HepG2 (cell line): ENCODE results near the gene POC1A. TPM values are rescaled to one million over a fixed set of nuclear protein-coding genes. Genes with fewer than 3 reads are reported as not detected.

Source experiments
- ATAC-seq: fragments of 200-7000 bp; cut with Tn5 transposase; 3 replicates; pipeline ENCODE4 v1.9.1; 2020; ENCODE audit warnings: mild to moderate bottlenecking, moderate library complexity
- BruUV-seq: library from RNA; stranded (reverse); fragments of 400-500 nt; replicated peaks from 2 replicates; lab custom pipeline; 2021; lab: Mats Ljungman, UMichigan
- CTCF ChIA-PET: fragments of 300-600 bp; formaldehyde crosslinking; extraction: SDS; loops from one replicate; lab custom pipeline; 2021; ENCODE audit warnings: low total read pairs, inconsistent platforms, low intra/inter-chr PET ratio; lab: Yijun Ruan, JAX
- POLR2A ChIA-PET: fragments of 350-600 bp; sonication (Branson Sonifier 250); formaldehyde crosslinking; loops from one replicate; lab custom pipeline; 2020; ENCODE audit warnings: antibody characterized with exemption, inconsistent platforms; lab: Yijun Ruan, JAX
- DNase-seq: peaks from one replicate; pipeline ENCODE4 v3.0.0-alpha.2; 2015; ENCODE audit warnings: low spot score
- FAIRE-seq: peaks from 3 replicates; lab custom pipeline; 2011; peaks lifted over from hg19 to GRCh38; lab: Jason Lieb, UNC
- H2AFZ ChIP-seq: one replicate; pipeline ENCODE4 v1.6.1; 2011; ENCODE audit warnings: low read length, inconsistent platforms
- H3K27ac ChIP-seq: fragments of 300-600 bp; 3 replicates; pipeline ENCODE4 v1.8.0; 2011; ENCODE audit warnings: mixed run types, mild to moderate bottlenecking, mixed read lengths, low read length, inconsistent platforms; ENCODE audit not compliant: insufficient read depth; ENCODE audit errors: extremely low read length
- H3K27me3 ChIP-seq, 2 experiments: fragments of 200-600 bp in 1 of 2; 2 replicates in 1 of 2; 3 replicates in 1 of 2; pipeline versions ENCODE4 v1.6.0 to v1.8.0; 2011; ENCODE audit warnings: low read length in 2 of 2, mild to moderate bottlenecking in 2 of 2, moderate library complexity in 2 of 2, inconsistent platforms in 1 of 2; ENCODE audit not compliant: insufficient read depth in 2 of 2, control insufficient read depth in 1 of 2
- H3K36me3 ChIP-seq, 2 experiments: fragments of 200-600 bp in 1 of 2; replicated peaks in 1 of 2; 2 replicates in 1 of 2; 3 replicates in 1 of 2; pipeline versions ENCODE4 v1.5.1 to v1.8.0; 2011; ENCODE audit warnings: low read length in 2 of 2, inconsistent platforms in 1 of 2; ENCODE audit not compliant: insufficient read depth in 2 of 2, control insufficient read depth in 1 of 2
- H3K4me1 ChIP-seq: 2 replicates; pipeline ENCODE4 v1.5.1; 2012; ENCODE audit warnings: low read length, inconsistent platforms; ENCODE audit not compliant: insufficient read depth
- H3K4me2 ChIP-seq: 2 replicates; pipeline ENCODE4 v1.6.0; 2011; ENCODE audit warnings: low read depth, low read length, inconsistent platforms
- H3K4me3 ChIP-seq, 3 experiments: fragments of 200-600 bp in 1 of 3; sonication (generic), shearing (Covaris generic) in 1 of 3; replicated peaks in 1 of 3; 2 replicates each; pipeline ENCODE4 v1.5.1; 2011 to 2016; ENCODE audit warnings: low read length in 3 of 3, inconsistent platforms in 2 of 3, low read depth in 2 of 3, mild to moderate bottlenecking in 2 of 3, control low read depth in 1 of 3, mixed read lengths in 1 of 3; ENCODE audit not compliant: insufficient read depth in 1 of 3
- H3K79me2 ChIP-seq: one replicate; pipeline ENCODE4 v1.6.1; 2011; ENCODE audit warnings: low read length, inconsistent platforms; ENCODE audit not compliant: insufficient read depth
- H3K9ac ChIP-seq: 2 replicates; pipeline ENCODE4 v1.6.0; 2011; ENCODE audit warnings: mild to moderate bottlenecking, low read depth, low read length, inconsistent platforms; ENCODE audit not compliant: insufficient read depth
- H3K9me3 ChIP-seq: 2 replicates; pipeline ENCODE4 v1.5.1; 2012; ENCODE audit warnings: mild to moderate bottlenecking, low read length
- H4K20me1 ChIP-seq: 2 replicates; pipeline ENCODE4 v1.6.0; 2011; ENCODE audit warnings: inconsistent platforms, mild to moderate bottlenecking, low read length, moderate library complexity; ENCODE audit not compliant: insufficient read depth
- NR2F1 ChIP-seq, 2 experiments: fragments of 450-650 bp in 1 of 2; formaldehyde crosslinking in 1 of 2; IDR thresholded peaks; 2 replicates each; pipeline versions ENCODE4 v1.5.0 to v1.6.1; 2016 to 2020; ENCODE audit warnings: mild to moderate bottlenecking in 1 of 2, missing compliant biosample characterization in 1 of 2, missing genetic modification reagents in 1 of 2, moderate library complexity in 1 of 2
- PHF20 ChIP-seq: sonication (generic); formaldehyde crosslinking; IDR thresholded peaks from 2 replicates; pipeline ENCODE4 v1.5.0; 2020; ENCODE audit warnings: mild to moderate bottlenecking, missing genetic modification reagents
- SMAD1 ChIP-seq: sonication (generic); formaldehyde crosslinking; IDR thresholded peaks from 2 replicates; pipeline ENCODE4 v1.4.0; 2020; ENCODE audit warnings: missing genetic modification reagents, low read depth, mild to moderate bottlenecking, borderline replicate concordance
- STAG1 ChIP-seq: sonication (generic); formaldehyde crosslinking; IDR thresholded peaks from 2 replicates; pipeline ENCODE4 v1.4.0; 2020; ENCODE audit warnings: missing genetic modification reagents
- TARDBP ChIP-seq: sonication (generic); formaldehyde crosslinking; IDR thresholded peaks from 2 replicates; pipeline ENCODE4 v1.8.0; 2022; ENCODE audit warnings: mild to moderate bottlenecking, missing genetic modification reagents
- ZNF20 ChIP-seq: sonication (generic); formaldehyde crosslinking; IDR thresholded peaks from 2 replicates; pipeline ENCODE4 v1.4.0; 2020; ENCODE audit warnings: mild to moderate bottlenecking, moderate library complexity, missing genetic modification reagents
- ZNF383 ChIP-seq: sonication (generic); formaldehyde crosslinking; IDR thresholded peaks from 2 replicates; pipeline ENCODE4 v1.4.0; 2020; ENCODE audit warnings: missing genetic modification reagents, mild to moderate bottlenecking, borderline replicate concordance
- ZNF724P ChIP-seq: sonication (generic); formaldehyde crosslinking; IDR thresholded peaks from 2 replicates; pipeline ENCODE4 v1.8.0; 2022; ENCODE audit warnings: missing genetic modification reagents, borderline replicate concordance
- WGBS: methylation state at CpG from one replicate; pipeline ENCODE4 v1.1.6; 2017; ENCODE audit warnings: low lambda C conversion rate; 5-methylcytosine and 5-hydroxymethylcytosine counted together
- in situ Hi-C: cut with HindIII; loops from 2 replicates; pipeline ENCODE4 v1.10.0; 2017; ENCODE audit warnings: low pct_unique_long_range_greater_than_20kb; ENCODE audit not compliant: extremely low pct_ligation_motif_present
- intact Hi-C: fragments of 100-400 bp; cut with micrococcal nuclease; formaldehyde crosslinking; loops from one replicate; pipeline ENCODE4 v1.10.0; 2022; ENCODE audit not compliant: unreplicated experiment
- polyA plus RNA-seq, 8 experiments: library from polyadenylated mRNA; depleted of rRNA in 3 of 8; stranded (reverse) in 7 of 8; unstranded in 1 of 8; fragments of >200 nt; fragmentation: Illumina TruSeq in 4 of 8; extraction: Trizol in 4 of 8; gene quantifications; 2 replicates each; pipeline versions ENCODE4 v1.2.1 to v1.2.3, GENCODE V29; 2011 to 2016; ENCODE audit warnings: low read depth in 4 of 8, missing spikeins in 1 of 8, mixed read lengths in 1 of 8; ENCODE audit not compliant: insufficient read depth in 1 of 8
- total RNA-seq, 5 experiments: library from RNA; depleted of rRNA; stranded (reverse); fragments of >200 nt; fragmentation: Illumina TruSeq; extraction: Trizol; gene quantifications; 2 replicates each; pipeline ENCODE4 v1.2.3, GENCODE V29; 2016; ENCODE audit warnings: low read depth in 1 of 5
- TF ChIP-seq, protein P1 (sequence below): sonication (generic); formaldehyde crosslinking; IDR thresholded peaks from 2 replicates; pipeline ENCODE4 v1.5.0; 2020; ENCODE audit warnings: mild to moderate bottlenecking, missing genetic modification reagents, borderline replicate concordance

POC1A gene
- total and polyA plus RNA-seq, 2 of the 13 experiments (the other 11 are each of a cell fraction or from before 2014, with no cell fraction given), result 14.6 to 20.0 TPM

DNA sequence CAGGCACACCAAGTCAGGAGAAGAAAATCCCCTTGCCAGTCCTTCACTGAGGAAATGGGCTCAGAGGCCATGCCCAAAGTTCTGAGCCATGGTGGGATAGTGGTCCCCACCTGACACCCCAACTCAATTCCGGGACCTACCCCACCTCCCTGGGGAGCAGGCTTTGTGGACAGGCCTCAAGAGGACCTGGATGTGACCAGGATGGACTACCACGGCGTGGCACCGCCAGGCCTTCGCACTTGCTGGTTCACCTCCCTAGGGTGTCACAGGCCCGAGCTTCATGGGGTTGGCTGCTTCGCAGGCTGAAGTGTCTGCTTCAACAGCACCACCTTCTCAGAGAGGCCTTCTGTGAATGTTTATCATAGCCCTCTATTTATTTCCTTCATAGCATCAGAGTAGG lies 31.7 kb downstream of the POC1A start:
- Histone ChIP-seq H3K79me2 (no peaks in the 10 kb centered on the region), H3K27ac (no peak overlapping the region)
- ATAC-seq, result no peak
- no peak for FAIRE-seq
- TF ChIP-seq NR2F1 (CRISPR knock-in tag; IDR thresholded peaks at IDR 0.05) (no peak), TARDBP (CRISPR knock-in tag) (0 out of 2 replicates have a peak, but pooled peaks have one; percentile 8), ZNF724P (no peak)
- TF ChIP-seq, all 625 proteins: peak for 1
- H3K4me2 ChIP-seq, result no peak overlapping the region
- peaks cover 12 to 49% of the 10 kb centered on the region in 2 experiments; a peak in 4 of 5 replicates for H3K36me3 ChIP-seq
- intact Hi-C loops (no loop called here), in situ Hi-C loops (no loop called here)
- 92% methylated on average over 2 of the region's 7 CpGs for WGBS
- DNase-seq, result no peak
- no peaks in the 10 kb centered on the region for H3K9me3 ChIP-seq
- no peak overlapping the region for H2AFZ ChIP-seq
- no peaks in the 10 kb centered on the region for H4K20me1 ChIP-seq
- POLR2A ChIA-PET, result no interaction called here
- CTCF ChIA-PET, result interaction anchor here (0.9 to 3.6 kb wide), 5 partner anchors 22 to 120 kb away, joined by 3 to 62 read pairs (median 5); partner anchors contain the start of gene DUSP7
- H3K27me3 ChIP-seq, result no peaks in the 10 kb centered on the region
- BruUV-seq, result no TSS peak
- no peak overlapping the region for H3K9ac ChIP-seq
- no peak overlapping the region for H3K4me3 ChIP-seq
- H3K4me1 ChIP-seq, result no peaks in the 10 kb centered on the region

DNA sequence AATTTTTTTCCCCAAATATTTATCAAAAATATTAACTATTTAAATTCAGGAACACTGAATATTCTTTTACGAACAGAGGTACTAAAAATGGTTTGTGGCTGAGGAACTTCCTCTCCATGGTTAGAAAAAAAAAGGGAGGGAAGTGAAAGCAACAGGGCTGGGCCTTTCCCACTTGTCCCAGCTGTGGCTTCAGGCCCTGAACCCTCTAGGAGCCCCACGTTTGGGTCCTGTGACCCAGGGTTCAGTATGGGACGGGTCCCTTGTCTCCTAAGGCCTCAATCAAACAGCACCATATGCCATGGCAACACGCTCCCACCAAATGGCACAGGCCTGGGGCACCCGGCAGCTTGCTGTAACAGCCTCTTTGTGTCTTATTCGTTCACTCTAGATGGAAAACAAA lies 32.4 kb downstream of the POC1A start:
- Histone ChIP-seq H3K36me3 (peaks cover 12 to 49% of the 10 kb centered on the region in 2 experiments; a peak in 4 of 5 replicates), H3K4me3 (no peak overlapping the region), H3K9me3 (no peaks in the 10 kb centered on the region), H3K4me2 (no peak overlapping the region), H3K4me1 (no peaks in the 10 kb centered on the region), H3K79me2 (no peaks in the 10 kb centered on the region), H3K9ac (no peak overlapping the region), H3K27ac (no peak overlapping the region), H3K27me3 (no peaks in the 10 kb centered on the region), H2AFZ (no peak overlapping the region), H4K20me1 (no peaks in the 10 kb centered on the region)
- ATAC-seq (no peak), FAIRE-seq (no peak), DNase-seq (no peak)
- intact Hi-C loops (no loop called here), in situ Hi-C loops (no loop called here)
- ChIA-PET CTCF (interaction anchor here (3.6 kb wide), 1 partner anchor 119 kb away, joined by 62 read pairs; no protein-coding TSS in a partner anchor), POLR2A (no interaction called here)
- TF ChIP-seq ZNF383 (CRISPR knock-in tag) (no peak), ZNF20 (no peak), SMAD1 (CRISPR knock-in tag) (no peak), PHF20 (no peak), STAG1 (CRISPR knock-in tag) (no peak)
- TF ChIP-seq, protein P1, sequence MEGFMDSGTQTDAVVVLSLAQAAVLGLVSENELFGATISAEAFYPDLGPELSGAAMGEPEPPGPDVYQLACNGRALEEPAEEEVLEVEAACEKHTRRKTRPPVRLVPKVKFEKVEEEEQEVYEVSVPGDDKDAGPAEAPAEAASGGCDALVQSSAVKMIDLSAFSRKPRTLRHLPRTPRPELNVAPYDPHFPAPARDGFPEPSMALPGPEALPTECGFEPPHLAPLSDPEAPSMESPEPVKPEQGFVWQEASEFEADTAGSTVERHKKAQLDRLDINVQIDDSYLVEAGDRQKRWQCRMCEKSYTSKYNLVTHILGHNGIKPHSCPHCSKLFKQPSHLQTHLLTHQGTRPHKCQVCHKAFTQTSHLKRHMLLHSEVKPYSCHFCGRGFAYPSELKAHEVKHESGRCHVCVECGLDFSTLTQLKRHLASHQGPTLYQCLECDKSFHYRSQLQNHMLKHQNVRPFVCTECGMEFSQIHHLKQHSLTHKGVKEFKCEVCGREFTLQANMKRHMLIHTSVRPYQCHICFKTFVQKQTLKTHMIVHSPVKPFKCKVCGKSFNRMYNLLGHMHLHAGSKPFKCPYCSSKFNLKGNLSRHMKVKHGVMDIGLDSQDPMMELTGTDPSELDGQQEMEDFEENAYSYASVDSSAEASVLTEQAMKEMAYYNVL, result no peak
- no TSS peak for BruUV-seq
- 80% methylated on average over 4 of the region's 6 CpGs for WGBS
